RPMI8226 (cell line): ENCODE results near the gene OR2D3.
"Not testable (repeated sequence)": the region's sequence is repeated elsewhere in the genome, so short reads cannot be mapped to it uniquely, and the experiment has no call there.

Experiments
- DNase-seq: peaks from one replicate; pipeline ENCODE4 v3.0.0-alpha.2; 2015

Gene OR2D3

DNA sequence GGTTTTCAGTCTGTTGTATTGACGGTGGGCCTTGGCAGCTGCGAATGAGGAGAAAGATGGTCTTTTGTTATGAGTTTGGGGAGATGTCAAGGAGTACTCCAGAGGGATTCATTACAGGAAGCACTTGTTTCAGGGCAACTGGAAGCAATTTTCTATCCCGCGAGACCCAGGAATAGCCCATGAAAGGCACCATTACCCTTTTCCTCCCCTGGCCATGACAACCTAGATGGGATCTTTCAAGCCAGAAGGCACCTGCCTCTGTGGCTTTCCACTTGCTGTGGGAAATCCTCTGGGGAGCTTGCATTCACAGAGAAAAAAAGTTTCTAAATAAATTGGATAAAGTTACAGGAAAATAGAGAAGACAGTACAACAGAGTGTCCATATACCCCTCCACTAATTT is 8.1 kb downstream of the OR2D3 start:
- no peak for DNase-seq

DNA sequence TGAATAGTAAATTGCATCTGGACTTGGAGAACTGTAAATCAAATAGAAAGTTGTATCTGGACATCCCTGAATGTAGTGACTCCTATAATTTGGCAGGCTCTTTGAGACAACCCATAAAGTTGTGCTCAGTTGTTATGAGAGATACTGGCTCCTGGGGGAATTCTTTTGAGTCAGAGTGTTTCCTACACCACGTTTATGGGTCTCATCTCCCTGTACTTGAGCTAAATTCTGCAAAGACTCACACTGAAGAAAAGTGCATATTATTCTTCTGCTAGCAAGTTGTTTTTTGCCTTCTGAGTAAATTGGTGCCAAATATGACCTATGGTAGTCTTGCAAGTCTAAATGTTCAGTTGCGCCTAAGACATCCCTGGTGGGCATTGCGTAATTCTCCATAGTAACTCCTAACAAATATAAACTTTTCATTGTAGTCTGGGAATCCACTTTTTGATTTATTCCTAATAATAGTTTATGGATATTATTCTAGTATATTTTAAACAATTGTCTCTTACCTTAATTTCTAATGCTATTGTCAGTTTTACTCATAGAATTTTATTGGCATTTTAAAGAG is 10.4 kb downstream of the OR2D3 start:
- no peak for DNase-seq

DNA sequence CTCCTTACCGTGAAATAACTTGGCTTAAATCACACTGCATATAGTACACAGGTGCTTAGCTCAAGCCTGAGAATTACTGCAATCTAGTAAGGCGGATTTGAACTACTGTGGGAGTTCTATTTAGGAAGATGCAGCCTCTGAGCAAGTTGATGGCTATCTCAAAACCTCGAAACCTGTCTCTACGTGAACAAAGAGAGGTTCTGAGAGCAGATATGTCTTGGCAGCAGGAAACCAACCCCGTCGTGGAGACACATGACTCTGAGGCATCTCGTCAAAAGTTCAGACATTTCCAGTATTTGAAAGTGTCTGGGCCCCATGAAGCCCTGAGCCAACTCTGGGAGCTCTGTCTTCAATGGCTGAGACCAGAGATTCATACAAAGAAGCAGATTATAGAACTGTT is 11.3 kb downstream of the OR2D3 start:
- no peak for DNase-seq

DNA sequence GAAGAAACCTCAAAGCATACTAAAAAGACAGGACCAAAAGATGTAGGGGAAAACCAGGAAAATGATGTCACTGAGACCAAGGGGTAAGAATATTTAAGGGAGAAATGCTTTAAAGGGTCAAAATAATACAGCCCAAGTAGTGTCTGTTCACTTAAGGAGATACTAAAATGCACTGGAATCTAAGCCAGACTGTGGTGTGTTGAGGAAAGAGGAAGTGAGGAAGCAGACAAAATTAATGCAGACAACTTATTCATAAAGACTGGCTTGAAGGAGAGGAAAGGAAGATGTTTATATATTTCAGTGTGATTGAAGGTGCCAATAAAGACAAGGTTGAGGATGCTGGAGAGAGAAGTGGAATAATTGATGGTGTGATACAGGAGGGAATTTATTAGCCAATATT is 21.2 kb downstream of the OR2D3 start:
- DNase-seq: no peak

DNA sequence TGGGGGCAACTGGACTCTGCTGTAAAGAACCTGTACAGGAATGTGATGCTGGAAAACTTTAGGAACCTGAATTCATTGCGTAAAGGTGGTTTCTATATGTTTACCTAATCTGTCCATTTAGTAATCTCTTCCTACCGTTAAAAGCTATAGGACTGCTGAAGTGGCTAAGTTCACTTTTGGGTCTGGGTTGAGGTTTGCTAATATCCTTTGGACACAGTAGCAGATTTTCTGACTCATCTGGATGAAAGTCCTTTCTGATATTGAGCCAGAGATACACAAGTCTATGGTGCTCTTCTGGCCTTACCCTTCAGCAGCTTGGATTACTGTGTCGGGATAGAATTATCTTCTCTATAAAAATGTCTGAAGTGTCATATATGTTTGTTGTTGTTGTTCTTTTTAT is 22.3 kb downstream of the OR2D3 start:
- DNase-seq: no peak

DNA sequence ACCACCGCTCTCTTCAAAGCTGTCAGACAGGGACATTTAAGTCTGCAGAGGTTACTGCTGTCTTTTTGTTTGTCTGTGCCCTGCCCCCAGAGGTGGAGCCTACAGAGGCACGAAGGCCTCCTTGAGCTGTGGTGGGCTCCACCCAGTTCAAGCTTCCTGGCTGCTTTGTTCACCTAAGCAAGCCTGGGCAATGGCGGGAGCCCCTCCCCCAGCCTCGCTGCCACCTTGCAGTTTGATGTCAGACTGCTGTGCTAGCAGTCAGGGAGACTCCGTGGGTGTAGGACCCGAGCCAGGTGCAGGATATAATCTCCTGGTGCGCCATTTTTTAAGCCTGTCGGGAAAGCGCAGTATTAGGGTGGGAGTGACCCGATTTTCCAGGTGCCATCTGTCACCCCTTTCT is 33.4 kb downstream of the OR2D3 start:
- not testable (repeated sequence) for DNase-seq

DNA sequence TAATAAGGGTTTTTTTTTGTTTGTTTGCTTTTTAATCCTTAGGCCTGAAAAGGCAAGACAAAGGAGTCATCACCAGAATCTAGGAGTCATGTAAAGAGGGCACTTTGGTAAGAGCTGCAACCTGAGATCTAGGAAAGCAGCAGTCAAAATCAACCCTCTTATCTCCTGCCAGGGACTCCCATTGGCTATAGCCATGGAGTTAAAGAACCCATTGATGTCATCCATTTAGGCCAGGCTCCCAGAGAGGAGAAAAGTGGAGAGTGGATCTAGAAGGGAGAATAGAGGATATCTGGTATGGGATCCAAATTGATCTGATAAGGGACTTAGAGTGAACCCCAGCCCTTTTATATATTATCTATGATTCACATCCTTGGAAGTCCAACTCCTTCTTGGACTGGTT is 41.3 kb downstream of the OR2D3 start:
- no peak for DNase-seq

DNA sequence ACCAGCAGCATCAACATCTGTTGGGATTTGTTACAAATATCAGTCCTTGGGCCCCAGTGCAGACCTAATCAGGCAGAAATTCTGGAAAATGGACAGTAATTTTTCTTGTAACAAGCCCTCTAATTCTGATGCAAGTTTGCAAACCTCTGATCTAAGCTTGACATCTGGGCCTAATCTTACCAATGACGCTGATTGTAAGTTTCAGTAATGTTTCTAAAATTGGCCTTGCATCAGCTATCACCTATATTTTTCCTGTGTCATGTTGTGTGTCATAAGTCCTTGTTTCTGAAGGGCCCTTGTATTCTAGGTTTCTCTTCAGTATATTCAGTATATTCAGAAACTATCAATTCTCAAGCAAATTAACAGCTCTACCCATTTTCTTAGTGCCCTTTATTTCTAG is 41.9 kb downstream of the OR2D3 start:
- DNase-seq: no peak

DNA sequence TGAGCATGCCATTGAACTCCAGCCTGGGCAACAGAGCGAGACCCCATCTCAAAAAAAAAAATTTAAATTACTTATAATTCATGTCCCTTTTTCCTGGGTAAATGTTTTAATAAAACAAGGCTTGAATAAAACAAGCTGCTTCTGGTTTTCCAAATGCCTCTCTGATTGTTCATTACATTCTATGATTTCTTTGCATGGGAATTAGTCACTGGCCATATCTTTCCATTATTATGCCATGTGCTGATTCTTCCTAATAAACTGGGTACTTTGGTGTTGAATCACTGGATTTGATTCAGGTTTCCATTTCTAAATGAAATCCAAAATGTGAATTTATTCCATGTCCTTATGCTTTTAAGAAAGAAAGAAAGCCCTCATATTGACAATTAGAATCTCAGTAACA is 48.0 kb downstream of the OR2D3 start:
- DNase-seq: no peak

DNA sequence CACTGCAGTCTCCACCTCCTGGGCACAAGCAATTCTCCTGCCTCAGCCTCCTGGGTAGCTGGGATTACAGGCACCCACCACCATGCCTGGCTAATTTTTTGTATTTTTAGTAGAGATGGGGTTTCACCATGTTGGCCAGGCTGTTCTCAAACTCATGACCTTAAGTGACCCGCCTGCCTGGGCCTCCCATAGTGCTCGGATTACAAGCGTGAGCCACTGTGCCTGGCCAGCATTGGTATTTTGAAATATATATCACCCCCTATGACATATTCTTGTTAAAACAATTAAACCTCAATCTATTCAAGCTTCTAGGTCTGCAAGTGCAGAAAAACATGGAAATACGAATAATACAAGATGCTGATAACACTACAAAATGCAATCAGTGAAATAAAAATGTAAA is 49.1 kb downstream of the OR2D3 start:
- DNase-seq: not testable (repeated sequence)
